ENCODE data around the gene MVB12B.

DNA sequence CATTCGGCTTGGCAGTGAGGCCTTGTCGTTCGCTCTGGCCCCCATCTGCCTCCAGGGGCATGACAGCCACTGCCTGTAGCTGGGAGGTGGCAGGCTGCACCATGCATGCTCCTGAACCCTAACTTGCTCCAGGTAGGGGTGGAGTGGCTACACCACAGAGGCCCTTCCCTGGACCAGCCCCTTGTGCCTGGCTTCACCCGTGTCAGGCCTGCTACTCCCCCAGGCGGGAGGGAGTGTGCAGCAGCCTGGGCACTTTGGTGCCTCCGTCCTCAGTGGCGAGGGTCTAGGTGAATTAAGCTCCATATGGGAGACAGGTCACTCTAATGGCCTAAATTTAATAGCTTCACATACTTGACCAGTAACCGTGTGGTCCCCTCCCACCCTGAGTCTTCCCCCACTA, 227.7 kb downstream of the MVB12B start:
- TF ChIP-seq POLR2A (IDR thresholded peaks at IDR 0.05): no peak
- TF ChIP-seq, protein P1, sequence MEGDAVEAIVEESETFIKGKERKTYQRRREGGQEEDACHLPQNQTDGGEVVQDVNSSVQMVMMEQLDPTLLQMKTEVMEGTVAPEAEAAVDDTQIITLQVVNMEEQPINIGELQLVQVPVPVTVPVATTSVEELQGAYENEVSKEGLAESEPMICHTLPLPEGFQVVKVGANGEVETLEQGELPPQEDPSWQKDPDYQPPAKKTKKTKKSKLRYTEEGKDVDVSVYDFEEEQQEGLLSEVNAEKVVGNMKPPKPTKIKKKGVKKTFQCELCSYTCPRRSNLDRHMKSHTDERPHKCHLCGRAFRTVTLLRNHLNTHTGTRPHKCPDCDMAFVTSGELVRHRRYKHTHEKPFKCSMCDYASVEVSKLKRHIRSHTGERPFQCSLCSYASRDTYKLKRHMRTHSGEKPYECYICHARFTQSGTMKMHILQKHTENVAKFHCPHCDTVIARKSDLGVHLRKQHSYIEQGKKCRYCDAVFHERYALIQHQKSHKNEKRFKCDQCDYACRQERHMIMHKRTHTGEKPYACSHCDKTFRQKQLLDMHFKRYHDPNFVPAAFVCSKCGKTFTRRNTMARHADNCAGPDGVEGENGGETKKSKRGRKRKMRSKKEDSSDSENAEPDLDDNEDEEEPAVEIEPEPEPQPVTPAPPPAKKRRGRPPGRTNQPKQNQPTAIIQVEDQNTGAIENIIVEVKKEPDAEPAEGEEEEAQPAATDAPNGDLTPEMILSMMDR (IDR thresholded peaks at IDR 0.05): no peak
- no peak for TF ChIP-seq POLR2AphosphoS5 (IDR thresholded peaks at IDR 0.05; ENCODE audit: insufficient read depth in 1 of 2, low read depth in 1 of 2)

Data from vagina (tissue), 2 donors.